ENCODE data around the gene DYNLT5.
"Not testable (repeated sequence)": the region's sequence is repeated elsewhere in the genome, so short reads cannot be mapped to it uniquely, and the experiment has no call there.

The DYNLT5 gene, protein sequence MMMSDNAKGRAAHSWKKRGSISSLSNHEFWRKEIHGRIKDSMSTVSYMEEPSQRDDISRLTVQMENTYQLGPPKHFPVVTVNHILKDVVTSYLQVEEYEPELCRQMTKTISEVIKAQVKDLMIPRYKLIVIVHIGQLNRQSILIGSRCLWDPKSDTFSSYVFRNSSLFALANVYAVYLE

DNA sequence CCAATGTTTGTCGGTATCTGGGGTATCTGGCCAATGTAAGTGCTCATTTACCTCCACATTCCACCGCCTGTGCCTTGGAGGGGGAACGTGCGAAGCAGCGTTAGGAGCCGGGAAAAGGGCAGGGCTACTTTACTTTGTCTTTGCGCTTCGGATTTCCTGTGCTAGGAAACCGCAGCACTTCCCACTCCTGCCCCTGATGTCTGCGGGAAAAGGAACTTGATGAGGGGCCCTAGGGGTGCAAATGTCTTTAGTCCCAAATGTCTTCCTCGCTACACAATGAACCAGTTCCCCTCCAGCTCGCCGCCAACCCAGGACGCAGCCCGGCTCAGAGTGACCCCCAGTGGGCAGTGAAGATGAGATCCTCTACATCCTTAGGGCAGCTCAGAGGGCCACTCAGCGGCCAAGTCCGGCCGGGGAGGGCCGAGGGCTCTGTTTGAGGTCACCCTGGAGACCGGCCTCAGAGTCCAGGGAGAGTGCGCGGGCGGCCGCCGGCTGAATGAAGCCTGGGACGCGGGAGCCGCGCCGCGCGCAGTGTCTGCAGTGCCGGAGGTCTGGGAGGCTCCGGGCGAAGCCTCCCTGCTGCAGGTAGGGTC, at the start of gene DYNLT5:
DYNLT5 (plus strand) TSS at position 460 of the 593 bp plus-strand sequence. CDS start 2,200 bp downstream, outside the sequence.
- DNase-seq, result peak; percentile 49 to 69

DNA sequence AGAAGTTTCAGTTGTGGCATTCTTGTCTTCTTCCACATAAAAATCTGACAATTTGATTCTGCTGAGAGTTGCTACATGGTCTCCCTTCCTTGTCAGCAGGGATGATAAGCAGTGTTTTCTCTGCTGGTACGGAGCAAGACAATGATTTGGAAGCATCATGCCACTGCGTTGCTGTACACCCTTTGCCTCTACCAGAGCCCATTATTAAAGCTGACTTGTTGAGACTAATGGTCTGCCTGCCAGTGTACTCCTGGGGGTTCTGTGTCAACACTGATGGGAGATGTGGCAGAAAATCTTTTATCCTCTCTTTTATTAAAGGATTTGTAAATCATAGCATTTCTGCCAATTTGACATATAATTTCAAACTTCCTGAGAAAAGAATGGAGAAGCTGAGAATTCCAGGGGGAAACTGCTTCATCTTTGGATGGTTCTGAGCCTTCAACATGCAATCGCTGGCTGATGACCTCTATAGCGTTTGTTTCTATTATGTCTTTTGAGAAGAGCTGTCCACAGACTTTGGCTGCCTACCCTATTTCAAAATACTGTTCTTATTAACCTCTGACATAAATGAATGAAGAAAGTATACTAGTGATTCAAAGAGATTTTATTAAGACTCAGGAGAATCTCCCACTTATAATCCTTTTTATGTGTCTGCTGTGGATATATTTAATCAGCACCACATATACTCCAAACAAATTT, 47.9 kb upstream of the DYNLT5 start:
- no peak for DNase-seq

DNA sequence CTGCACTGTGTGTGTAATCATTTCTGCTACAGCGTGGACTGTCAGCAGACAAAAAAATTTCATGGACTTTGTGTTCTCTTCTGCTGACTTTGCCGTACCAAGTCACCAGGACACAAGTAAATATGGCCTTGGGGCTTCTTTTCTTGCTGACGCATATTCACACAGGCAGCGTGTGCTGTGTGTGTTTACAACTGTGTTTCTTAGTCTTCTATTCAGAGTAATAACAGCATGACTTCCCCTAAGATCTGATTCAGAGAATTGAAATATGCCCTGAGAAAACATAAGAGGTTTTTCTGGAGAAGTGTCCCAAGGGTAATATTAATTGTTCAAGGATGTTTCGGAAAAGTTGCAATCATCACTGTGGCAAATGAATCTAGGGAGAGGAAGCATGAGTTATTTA, 47.1 kb upstream of the DYNLT5 start:
- DNase-seq, result no peak

DNA sequence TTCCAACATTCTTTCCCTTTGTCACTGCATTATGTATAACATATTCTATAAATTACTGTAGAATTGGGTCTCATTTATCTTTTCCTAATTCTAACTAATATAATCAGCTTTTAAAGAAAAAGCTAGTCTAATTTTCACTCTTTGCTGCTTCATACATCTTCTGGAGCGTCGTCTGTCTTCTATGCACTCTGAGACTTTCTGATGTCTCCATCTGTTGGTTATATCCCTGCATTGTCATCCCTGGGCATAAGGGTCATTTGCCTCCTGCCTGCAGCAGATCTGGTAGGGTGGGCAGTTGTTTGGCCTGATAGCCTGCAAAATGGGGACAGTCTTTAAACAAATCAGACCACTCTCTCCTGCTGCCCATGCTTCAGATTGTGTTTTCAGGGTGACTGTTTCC, 40.8 kb upstream of the DYNLT5 start:
- DNase-seq, result no peak

DNA sequence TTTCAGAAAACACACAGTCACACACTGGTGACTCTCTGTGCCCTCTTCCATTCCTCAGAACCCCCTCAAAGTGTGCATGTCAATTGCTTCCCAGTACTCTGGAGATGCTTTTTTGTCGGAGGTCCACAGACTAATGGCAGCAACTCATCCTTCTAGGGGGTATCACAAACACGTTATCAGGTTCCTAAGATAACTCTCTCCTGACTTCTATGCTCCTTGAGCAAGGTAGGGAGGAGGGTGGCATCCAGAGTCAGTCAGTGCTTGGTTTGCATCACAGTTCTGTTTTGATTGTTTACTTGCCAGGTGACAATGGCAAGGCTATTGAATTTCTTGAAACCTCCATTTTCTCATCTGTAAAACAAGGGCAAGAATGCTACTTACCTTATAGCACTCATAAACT, 39.4 kb upstream of the DYNLT5 start:
- no peak for DNase-seq

DNA sequence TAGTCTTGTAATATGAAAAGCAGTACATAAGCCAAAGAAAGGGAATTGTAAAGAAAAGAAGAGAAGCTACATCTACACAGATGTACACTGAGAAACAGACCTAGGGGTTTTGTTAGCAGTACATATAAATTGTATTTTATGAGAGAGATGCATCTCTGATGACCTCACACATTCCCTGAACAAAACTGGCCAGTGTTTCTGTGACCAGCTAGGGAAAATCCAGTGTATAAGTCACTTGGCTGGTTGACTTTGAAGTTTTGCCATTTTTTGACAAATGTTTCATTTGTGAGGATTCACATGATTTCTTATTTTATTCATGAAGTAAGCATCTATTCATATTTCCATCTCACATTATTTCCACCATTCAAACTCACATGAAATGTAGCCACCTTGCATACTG, 28.3 kb upstream of the DYNLT5 start:
- peak in 1 of 2 donors; percentile 17 for DNase-seq

DNA sequence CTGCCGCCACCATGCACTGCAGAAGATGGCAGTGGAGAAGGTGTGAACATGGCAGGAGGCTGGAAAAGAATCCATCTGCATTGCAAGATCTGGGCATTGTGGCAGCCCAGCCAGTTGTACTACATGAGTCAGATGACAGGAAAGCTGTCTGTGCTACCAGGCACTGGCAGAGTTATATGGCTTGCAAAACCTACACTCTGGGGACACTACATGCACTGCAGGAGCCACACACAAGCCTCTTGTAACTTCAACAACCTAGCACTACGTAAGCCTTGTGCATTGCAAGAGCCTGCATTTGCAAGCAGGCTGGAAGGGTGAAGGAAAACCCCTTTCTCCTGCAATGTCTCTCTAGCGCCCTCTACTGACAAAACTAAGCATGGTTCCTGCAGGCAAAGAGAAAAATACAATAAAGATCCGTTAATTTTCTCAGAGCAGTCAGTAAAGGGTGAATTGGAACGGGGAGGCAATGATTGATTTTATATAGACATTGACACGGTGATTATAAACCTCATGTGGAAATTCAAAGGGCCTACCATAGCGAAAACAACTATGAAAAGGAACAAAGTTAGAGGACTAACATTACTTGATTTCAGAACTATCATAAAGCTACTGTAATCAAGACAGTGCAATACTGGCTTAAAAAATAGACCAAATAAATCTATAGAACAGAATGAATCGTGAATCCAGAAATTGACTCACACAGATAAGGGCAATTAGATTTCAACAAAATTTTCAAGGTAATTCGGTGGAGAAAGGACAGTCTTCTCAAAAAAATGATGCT, 26.2 kb upstream of the DYNLT5 start:
- peak; percentile 83 to 94 for DNase-seq

DNA sequence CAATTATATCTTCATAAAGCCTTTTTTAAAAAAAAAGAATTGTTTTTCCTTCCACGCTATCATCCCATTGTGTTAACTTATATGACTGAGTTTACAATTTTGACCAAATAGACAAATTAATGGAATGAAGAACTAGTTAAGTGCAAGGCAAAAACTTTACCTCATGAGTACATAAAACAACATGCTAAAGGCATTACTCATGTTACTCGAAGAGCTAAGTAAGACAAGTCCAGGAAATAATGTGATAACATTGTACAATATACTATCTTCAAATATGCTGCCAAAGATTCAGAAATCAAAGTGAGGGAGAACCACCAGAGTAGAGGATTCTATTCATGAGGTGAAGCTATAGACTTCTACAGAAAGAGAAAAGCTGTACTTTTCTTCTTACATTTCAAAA, 24.2 kb upstream of the DYNLT5 start:
- DNase-seq, result no peak

DNA sequence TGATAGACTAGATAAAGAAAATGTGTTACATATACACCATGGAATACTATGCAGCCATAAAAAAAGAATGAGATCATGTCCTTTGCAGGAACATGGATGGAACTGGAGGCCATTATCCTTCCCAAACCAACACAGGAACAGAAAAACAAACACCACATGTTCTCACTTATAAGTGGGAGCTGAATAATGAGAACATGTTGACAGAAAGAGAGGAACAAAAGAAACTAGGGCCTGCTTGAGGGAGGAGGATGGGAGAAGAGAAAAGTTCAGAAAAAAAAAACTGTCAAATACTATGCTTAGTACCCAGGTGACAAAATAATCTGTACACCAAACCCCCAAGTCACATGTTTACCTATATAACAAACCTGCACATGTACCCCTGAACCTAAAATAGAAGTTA, 23.5 kb upstream of the DYNLT5 start:
- not testable (repeated sequence) for DNase-seq

DNA sequence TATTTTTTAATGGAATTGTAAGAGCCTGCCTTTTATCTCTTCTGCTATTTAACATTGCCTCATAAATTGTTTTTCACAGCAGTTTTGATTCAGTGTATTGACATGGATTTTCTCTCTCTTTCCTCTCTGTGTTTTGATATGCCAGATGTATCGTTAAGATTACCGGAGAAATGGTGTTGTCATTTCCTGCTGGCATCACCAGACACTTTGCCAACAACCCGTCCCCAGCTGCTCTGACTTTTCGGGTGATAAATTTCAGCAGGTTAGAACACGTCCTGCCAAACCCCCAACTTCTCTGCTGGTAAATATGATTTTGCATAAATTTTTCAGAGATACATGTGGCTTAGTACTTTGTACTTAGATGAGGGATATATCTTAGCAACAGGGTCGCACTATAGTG, 23.1 kb upstream of the DYNLT5 start:
- no peak for DNase-seq

DNA sequence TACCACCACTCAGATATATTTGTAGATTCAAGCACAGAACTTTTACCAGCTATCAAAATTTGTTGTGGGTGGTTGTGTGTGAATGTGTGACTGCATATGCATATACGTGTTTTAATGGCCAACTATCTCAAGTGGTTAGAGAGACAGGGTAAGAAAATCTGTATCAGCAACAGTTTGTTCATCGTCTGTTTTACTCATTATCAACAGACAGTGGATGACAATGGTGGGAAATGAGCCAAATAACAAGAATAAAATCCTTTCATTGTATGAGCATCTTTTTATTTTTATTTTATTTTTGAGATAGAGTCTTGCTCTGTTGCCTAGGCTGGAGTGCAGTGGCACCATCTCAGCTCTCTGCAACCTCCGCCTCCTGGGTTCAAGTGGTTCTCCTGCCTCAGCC, 22.7 kb upstream of the DYNLT5 start:
- DNase-seq, result no peak

DNA sequence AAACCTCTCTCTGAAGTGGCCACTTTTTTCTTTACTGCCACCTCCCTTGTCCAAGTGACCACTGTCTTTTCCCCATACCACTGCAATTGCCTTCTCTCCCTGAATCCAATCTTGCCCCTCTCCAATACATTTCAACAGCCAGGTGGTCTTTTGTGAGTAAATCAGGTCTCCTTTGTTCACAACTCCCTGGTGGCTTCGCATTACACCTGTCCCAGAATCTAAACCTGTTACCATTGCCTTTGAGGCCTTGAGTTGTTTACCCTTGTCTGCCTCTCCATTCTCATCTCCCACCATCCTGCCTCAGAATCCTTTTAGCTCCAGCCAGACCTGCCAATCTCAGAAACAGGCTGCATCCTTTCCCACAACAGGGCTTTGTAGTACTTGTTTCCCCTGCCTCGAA, 21.8 kb upstream of the DYNLT5 start:
- no peak for DNase-seq

DNA sequence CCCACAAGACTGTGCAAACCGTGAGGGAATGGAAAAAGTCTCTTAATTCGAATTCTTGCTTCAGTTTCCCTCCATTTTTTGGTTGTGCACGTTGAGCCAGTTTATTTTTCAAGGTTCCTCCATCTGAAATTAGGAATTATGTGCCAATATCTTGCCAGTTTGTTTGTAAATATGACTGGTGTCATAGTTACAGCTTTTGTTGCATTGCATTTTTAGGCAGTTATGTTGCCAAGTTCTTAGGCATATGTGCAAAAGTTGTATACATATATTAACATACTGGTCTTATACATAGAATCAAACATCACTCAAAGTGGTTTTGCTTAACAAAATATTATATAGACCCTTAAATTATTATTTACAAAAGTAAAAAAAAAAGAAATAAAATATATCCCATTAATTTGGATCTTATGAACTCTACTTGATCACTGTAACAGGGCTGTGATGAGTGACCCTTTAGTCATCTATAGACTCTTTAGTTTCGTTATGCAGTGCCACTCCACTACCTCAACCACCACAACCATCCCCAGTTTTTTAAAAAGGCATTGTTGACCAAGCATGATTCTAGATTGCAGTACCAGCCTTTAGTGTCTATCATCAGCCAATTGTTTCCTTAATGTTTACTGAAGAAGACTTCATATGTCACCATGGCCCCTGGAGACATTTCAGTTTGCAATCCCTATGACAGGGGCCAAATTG, 20.9 kb upstream of the DYNLT5 start:
- no peak for DNase-seq

DNA sequence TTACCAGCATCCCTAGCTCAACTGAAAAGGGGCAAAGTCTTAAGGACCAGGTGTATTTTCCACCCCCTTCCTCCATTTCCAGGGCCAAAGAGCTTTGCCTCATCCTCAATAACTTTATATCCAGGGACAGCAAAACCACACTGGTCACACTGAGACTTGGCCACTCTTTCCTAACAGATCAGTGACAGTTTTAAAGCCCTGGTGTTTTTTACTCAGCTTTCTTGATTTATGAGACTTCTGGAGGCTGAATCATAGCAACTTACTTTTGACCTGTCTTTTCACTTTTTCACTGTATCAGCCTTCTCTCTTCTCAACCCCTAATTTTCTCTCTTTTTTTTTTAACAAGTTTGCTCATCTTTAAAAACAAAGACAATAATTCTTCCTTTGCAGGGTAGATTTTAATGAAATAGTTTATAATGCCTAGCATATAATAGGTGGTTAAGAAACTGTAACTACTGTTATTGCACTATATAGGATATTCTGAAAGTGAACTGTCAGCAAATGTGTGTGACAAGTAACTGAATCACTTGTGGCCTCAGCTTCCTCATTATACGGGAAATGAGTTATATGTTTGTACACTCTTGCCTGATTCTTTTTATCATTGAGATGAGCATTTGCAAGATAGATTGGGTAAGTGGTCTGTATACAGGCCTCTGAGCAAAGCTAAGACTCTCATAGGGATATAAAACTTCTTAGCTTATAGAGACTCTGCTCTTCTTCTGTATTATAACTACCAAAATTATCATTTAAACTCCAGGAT, 19.7 kb upstream of the DYNLT5 start:
- DNase-seq, result peak; percentile 75 to 80

DNA sequence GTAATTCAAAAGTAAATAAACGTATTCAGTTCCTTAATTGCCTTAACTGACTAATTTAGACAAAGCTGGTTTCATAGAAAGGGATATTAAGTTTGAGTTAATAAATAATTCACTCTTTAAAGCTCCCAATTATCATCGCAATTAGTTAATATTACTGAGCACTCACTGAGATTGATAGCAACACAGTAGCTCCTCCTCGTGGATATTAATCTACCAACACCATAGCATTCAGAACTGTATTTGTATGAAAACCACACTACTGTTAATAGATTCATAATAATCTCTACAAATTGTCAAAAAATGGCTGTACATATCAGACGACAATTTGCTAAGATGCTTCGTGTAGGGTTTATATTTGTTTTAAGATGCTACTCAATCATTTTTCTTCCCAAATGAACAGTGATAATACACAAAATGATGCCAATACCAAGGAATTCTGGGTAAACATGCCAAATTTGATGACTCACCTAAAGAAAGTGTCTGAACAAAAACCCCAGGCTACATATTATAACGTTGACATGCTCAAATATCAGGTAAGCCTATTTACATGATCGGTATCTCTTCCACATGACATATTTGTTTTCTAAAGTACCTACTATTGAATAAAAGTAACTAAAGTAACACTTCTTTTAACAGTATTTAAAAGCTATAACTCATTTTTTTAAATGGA, 18.8 kb upstream of the DYNLT5 start:
- DNase-seq, result no peak

DNA sequence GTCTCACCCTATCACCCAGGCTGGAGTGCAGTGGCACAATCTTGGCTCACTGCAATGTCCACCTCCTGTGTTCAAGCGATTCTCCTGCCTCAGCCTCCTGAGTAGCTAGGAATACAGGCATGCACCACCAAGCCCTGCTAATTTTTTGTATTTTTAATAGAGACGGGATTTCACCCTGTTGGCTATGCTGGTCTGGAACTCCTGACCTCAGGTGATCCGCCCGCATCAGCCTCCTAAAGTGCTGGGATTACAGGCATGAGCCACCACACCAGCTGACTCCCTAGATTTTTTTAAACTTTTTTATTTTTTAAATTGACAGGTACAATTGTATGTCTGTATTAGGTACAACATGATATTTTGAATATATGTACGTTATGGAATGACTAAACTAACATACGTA, 17.7 kb upstream of the DYNLT5 start:
- not testable (repeated sequence) for DNase-seq

DNA sequence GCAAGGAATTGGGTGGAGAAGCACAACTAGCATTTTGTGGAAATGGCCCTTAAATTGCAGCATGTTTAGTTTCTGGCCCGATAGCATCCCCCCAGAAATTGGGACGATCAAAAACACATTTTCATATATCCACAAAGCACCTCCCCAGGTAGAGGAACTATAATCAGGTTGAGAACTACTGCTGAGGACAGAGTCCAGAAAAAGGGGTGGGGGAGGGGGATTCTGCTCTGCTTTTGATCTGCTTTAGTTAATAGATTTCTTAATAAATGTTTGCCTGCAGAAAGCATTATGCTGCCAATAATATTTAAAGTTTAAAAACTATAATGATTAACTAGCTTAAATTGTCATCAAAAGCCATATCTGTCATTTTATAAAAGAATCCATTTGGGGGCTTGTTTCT, 14.4 kb upstream of the DYNLT5 start:
- no peak for DNase-seq

DNA sequence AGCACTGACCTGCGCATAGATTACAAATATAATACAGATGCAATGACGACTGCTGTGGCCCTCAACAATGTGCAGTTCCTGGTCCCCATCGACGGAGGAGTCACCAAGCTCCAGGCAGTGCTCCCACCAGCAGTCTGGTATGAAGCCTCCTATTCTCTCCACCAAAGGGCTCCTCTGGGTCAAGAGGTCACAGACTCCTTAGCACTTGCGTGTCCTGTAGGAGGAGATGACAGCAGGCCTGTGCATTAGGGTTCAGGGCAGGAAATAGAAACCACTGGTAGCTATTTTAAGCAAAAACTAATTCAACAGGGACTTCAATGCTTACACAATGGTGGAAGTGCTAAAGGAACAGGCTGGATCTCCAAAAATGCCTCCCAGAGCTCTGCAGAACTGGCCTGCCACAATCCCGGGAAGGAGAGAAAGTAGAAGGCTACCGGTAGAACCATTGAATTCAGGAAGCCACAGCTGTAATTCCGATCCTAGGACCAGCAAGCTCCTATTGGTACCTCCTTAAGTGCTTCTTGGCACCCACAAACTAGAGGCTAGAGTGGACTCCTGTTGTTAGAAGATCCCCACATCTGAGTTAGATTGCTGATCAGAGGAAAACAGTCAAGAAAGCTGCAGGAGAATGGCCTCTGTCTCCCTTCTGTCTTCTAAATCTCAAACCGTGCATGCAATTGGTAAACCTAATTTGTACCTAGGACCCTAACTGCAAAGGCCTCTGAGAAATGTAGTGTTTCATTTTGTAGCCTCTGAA, 12.7 kb upstream of the DYNLT5 start:
- peak; percentile 44 to 50 for DNase-seq

DNA sequence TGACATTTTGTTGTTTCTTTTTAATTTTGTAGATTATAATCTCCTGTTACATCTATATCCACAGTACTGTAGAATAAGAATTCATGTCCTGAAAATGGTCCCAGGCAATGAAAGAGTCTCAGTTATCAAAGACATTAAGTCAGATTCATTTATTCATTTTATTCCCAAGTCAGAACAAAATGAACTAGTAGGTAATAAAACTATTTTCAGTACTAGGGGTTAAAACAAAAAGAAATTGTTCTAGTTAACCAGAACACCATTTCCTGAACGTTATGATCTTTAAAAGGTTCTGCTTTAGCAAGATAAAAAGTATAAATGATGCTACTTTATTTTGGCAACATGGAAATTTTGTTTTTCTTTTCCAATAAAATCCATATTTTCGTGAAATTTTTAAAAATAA, 6.8 kb upstream of the DYNLT5 start:
- no peak for DNase-seq

DNA sequence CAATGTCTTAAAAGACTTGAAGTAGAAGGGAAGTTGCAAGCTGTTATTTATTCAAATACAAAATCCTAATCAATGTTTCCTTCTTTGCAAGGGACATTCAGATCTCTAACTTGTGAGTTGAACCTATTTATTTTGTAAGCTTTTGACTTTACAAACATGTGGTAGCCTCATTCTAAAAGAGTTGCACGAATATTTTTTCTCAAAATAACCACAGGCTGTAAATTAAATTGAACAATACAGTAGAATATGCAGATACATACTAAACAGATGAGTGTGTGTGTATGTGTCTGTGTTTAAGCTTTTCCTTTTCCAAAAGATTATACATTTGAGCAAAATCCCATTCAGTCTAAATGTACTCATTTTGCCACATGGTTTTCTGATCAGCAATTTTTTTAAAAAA, 4.8 kb upstream of the DYNLT5 start:
- DNase-seq, result no peak

DNA sequence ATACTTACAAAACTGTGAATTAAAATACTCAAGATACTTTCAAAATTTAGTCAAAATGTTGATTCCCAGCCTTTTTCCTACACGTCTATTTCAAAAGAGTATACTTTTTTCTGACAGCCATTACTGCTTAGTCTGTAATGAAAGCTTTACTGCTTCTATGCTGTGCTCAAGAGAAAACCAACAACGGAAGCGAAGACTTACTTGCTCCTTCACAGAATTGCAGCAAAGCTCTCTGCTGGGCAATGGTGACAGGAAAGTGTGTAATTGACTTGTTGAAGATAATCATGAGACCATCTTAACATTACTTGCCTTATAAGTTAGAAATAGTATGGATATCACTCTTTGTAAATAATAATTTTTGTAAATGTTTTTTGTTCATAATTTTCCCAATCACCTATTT, 1.7 kb upstream of the DYNLT5 start:
- no peak for DNase-seq

All from inflammatory macrophage treated with lipopolysaccharide for 1 hour (primary cell).